ENCODE measurements around the gene KCNH4.
"Not testable (repeated sequence)": the region's sequence is repeated elsewhere in the genome, so short reads cannot be mapped to it uniquely, and the experiment has no call there.

DNA sequence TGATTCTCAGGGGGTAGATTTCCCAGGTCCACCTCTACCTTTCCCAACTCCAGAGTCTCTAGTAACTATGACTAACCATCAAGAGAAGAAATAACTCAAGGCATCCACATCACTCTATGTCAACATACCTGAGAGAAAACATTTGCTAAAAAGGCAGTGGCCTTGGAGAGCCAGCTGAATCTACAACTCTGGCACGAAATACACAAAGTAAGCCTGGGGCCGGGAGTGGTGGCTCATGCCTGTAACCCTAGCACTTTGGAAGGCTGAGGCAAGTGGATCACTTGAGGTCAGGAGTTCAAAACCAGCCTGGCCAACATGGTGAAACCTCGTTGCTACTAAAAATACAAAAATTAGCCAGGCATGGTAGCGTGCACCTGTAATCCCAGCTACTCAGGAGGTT is 37.8 kb downstream of the KCNH4 start:
- TF ChIP-seq, protein P1, sequence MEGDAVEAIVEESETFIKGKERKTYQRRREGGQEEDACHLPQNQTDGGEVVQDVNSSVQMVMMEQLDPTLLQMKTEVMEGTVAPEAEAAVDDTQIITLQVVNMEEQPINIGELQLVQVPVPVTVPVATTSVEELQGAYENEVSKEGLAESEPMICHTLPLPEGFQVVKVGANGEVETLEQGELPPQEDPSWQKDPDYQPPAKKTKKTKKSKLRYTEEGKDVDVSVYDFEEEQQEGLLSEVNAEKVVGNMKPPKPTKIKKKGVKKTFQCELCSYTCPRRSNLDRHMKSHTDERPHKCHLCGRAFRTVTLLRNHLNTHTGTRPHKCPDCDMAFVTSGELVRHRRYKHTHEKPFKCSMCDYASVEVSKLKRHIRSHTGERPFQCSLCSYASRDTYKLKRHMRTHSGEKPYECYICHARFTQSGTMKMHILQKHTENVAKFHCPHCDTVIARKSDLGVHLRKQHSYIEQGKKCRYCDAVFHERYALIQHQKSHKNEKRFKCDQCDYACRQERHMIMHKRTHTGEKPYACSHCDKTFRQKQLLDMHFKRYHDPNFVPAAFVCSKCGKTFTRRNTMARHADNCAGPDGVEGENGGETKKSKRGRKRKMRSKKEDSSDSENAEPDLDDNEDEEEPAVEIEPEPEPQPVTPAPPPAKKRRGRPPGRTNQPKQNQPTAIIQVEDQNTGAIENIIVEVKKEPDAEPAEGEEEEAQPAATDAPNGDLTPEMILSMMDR (IDR thresholded peaks at IDR 0.05): not testable (repeated sequence)
- TF ChIP-seq POLR2A (IDR thresholded peaks at IDR 0.05): not testable (repeated sequence)

Measured in Peyer's patch (tissue), 4 donors.